Measurements from ENCODE around the gene RBP3.

RBP3 gene

DNA sequence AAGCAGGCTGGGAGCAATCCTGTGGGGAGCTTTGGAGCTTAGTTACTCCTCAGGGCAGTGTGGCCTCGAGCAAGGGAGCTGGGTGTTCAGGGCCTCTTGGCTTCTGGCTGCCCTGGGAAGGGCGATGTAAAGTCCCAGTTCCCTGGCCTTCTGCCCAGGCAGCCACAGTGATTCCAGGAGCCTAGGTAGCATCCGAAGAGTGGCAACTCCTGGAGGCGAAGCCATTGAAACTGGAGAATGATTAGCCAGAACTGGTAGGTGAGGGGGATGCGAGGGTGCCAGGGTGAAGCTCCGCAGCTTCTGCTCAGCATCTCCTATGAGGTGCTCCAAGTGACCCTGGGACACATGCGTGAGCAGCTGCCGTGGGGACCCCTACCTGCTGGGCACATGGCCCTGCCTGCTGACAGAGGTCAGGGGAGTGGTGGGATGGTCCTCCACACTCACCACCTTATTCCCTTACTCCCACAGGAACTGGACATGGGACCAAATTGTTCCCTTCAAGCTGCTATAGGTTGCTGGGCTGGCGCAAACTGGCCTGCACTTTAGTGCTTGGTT is 33.7 kb upstream of the RBP3 start:
- Histone ChIP-seq H2BK15ac (ENCODE audit: low read length) (no peak overlapping the region), H3K36me3 (replicated peaks in 1 of 2; ENCODE audit: control insufficient read depth in 2 of 2, insufficient read depth in 2 of 2, low read length in 2 of 2) (no peaks in the 10 kb centered on the region), H4K8ac (ENCODE audit: low read depth, low read length) (peak overlapping the region; percentile 77), H3K27ac (replicated peaks; ENCODE audit: low read length) (no peak overlapping the region), H3K9me3 (replicated peaks in 1 of 2; ENCODE audit: control insufficient read depth in 2 of 2, insufficient read depth in 1 of 2, low read depth in 1 of 2, low read length in 2 of 2) (no peaks in the 10 kb centered on the region), H3K4ac (ENCODE audit: low read length) (no peak overlapping the region), H3K9ac (ENCODE audit: low read depth, low read length, poor library complexity) (no peak overlapping the region), H2BK12ac (ENCODE audit: low read length) (no peak overlapping the region), H4K91ac (ENCODE audit: low read depth, low read length, poor library complexity) (no peak overlapping the region), H2BK5ac (ENCODE audit: low read length) (no peak overlapping the region), H2AK5ac (ENCODE audit: low read depth, low read length) (no peak overlapping the region), H3K23ac (ENCODE audit: low read depth, low read length, poor library complexity) (peak overlapping the region; percentile 40), H3K4me1 (ENCODE audit: control insufficient read depth in 2 of 2, insufficient read depth in 1 of 2, low read depth in 1 of 2, low read length in 2 of 2) (peaks cover 0 to 1% of the 10 kb centered on the region in 2 donors), H2AFZ (ENCODE audit: low read length) (no peak overlapping the region), H3K14ac (ENCODE audit: low read length) (no peak overlapping the region), H3K18ac (ENCODE audit: low read length) (no peak overlapping the region), H2BK120ac (ENCODE audit: low read depth, low read length) (no peak overlapping the region), H3K4me3 (ENCODE audit: low read length in 2 of 2) (no peak overlapping the region), H3K79me1 (ENCODE audit: low read depth, low read length) (no peaks in the 10 kb centered on the region), H3K4me2 (ENCODE audit: insufficient read depth, low read length, poor library complexity, severe bottlenecking) (no peak overlapping the region), H3K27me3 (ENCODE audit: control insufficient read depth in 3 of 3, insufficient read depth in 3 of 3, low read depth in 1 of 3, low read length in 3 of 3) (no peaks in the 10 kb centered on the region)
- no peak for DNase-seq (ENCODE audit: low spot score)
- WGBS, 2 donors (ENCODE audit: extremely low coverage in 2 of 2, insufficient read length in 2 of 2, insufficient replicate concordance in 1 of 2) = no CpG with 5 or more reads among the region's 9 CpGs

DNA sequence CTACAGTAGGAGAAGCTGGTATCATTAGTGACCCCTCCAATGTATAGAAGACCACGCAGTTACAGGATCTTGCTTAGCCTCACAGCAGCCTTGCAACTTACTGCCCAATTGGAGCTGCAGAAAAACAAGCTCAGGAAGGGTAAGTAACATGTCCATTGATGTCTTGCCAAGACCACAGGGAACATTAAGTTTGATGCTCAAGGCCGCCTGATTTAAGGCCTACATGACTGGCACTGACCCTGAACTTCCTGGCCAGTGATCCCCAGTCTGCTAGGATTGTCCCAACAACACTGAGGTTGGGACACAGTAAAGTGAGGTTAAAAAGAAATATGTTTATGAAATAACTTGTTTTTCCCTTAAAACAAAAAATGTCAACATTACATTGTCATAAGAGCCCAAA is 32.7 kb upstream of the RBP3 start:
- no peak overlapping the region for H3K4ac ChIP-seq (ENCODE audit: low read length)
- no peak overlapping the region for H2BK5ac ChIP-seq (ENCODE audit: low read length)
- no peak overlapping the region for H3K23ac ChIP-seq (ENCODE audit: low read depth, low read length, poor library complexity)
- H2BK120ac ChIP-seq (ENCODE audit: low read depth, low read length) = no peak overlapping the region
- no peaks in the 10 kb centered on the region for H3K9me3 ChIP-seq (replicated peaks in 1 of 2; ENCODE audit: control insufficient read depth in 2 of 2, insufficient read depth in 1 of 2, low read depth in 1 of 2, low read length in 2 of 2)
- no peaks in the 10 kb centered on the region for H3K27me3 ChIP-seq (ENCODE audit: control insufficient read depth in 3 of 3, insufficient read depth in 3 of 3, low read depth in 1 of 3, low read length in 3 of 3)
- no peak overlapping the region for H3K14ac ChIP-seq (ENCODE audit: low read length)
- no peaks in the 10 kb centered on the region for H3K36me3 ChIP-seq (replicated peaks in 1 of 2; ENCODE audit: control insufficient read depth in 2 of 2, insufficient read depth in 2 of 2, low read length in 2 of 2)
- H3K9ac ChIP-seq (ENCODE audit: low read depth, low read length, poor library complexity) = no peak overlapping the region
- H4K91ac ChIP-seq (ENCODE audit: low read depth, low read length, poor library complexity) = no peak overlapping the region
- DNase-seq (ENCODE audit: low spot score) = no peak
- H2AFZ ChIP-seq (ENCODE audit: low read length) = no peak overlapping the region
- H2BK12ac ChIP-seq (ENCODE audit: low read length) = no peak overlapping the region
- H3K4me2 ChIP-seq (ENCODE audit: insufficient read depth, low read length, poor library complexity, severe bottlenecking) = no peak overlapping the region
- peaks cover 0 to 1% of the 10 kb centered on the region in 2 donors for H3K4me1 ChIP-seq (ENCODE audit: control insufficient read depth in 2 of 2, insufficient read depth in 1 of 2, low read depth in 1 of 2, low read length in 2 of 2)
- H3K27ac ChIP-seq (replicated peaks; ENCODE audit: low read length) = no peak overlapping the region
- no peak overlapping the region for H3K4me3 ChIP-seq (ENCODE audit: low read length in 2 of 2)
- H2BK15ac ChIP-seq (ENCODE audit: low read length) = no peak overlapping the region
- H3K18ac ChIP-seq (ENCODE audit: low read length) = no peak overlapping the region
- H4K8ac ChIP-seq (ENCODE audit: low read depth, low read length) = no peak overlapping the region
- no peaks in the 10 kb centered on the region for H3K79me1 ChIP-seq (ENCODE audit: low read depth, low read length)
- WGBS, 2 donors (ENCODE audit: extremely low coverage in 2 of 2, insufficient read length in 2 of 2, insufficient replicate concordance in 1 of 2) = no CpG with 5 or more reads among the region's 2 CpGs
- no peak overlapping the region for H2AK5ac ChIP-seq (ENCODE audit: low read depth, low read length)

DNA sequence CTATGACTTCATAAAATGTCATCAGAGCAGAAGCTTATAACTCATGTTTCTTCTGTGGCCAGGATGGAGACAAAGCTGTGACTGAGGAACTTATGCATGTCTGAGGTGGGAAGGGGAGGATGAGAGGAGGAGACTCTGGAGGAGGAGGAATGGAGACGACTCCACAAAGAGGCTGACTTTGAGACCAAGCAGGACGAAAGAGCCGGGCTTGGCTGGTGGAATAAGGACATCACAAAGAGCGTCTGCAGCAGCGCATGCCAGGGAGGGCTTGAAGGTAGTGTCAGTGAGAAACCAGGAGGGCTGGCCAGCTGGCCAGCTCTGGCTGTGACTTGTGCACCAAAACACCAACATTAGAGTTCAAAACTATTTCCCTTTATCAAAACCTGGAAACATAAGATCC is 32.0 kb upstream of the RBP3 start:
- H2BK12ac ChIP-seq (ENCODE audit: low read length) = no peak overlapping the region
- H3K9ac ChIP-seq (ENCODE audit: low read depth, low read length, poor library complexity) = no peak overlapping the region
- no peak overlapping the region for H2BK5ac ChIP-seq (ENCODE audit: low read length)
- no peak for DNase-seq (ENCODE audit: low spot score)
- H2AK5ac ChIP-seq (ENCODE audit: low read depth, low read length) = no peak overlapping the region
- H2BK120ac ChIP-seq (ENCODE audit: low read depth, low read length) = no peak overlapping the region
- no peaks in the 10 kb centered on the region for H3K27me3 ChIP-seq (ENCODE audit: control insufficient read depth in 3 of 3, insufficient read depth in 3 of 3, low read depth in 1 of 3, low read length in 3 of 3)
- H3K23ac ChIP-seq (ENCODE audit: low read depth, low read length, poor library complexity) = no peak overlapping the region
- no peak overlapping the region for H3K27ac ChIP-seq (replicated peaks; ENCODE audit: low read length)
- no peak overlapping the region for H3K14ac ChIP-seq (ENCODE audit: low read length)
- no peaks in the 10 kb centered on the region for H3K9me3 ChIP-seq (replicated peaks in 1 of 2; ENCODE audit: control insufficient read depth in 2 of 2, insufficient read depth in 1 of 2, low read depth in 1 of 2, low read length in 2 of 2)
- no peak overlapping the region for H4K91ac ChIP-seq (ENCODE audit: low read depth, low read length, poor library complexity)
- peaks cover 0 to 4% of the 10 kb centered on the region in 2 donors for H3K4me1 ChIP-seq (ENCODE audit: control insufficient read depth in 2 of 2, insufficient read depth in 1 of 2, low read depth in 1 of 2, low read length in 2 of 2)
- no peak overlapping the region for H3K4ac ChIP-seq (ENCODE audit: low read length)
- H3K79me1 ChIP-seq (ENCODE audit: low read depth, low read length) = no peaks in the 10 kb centered on the region
- no peak overlapping the region for H3K4me2 ChIP-seq (ENCODE audit: insufficient read depth, low read length, poor library complexity, severe bottlenecking)
- H3K18ac ChIP-seq (ENCODE audit: low read length) = no peak overlapping the region
- H2AFZ ChIP-seq (ENCODE audit: low read length) = no peak overlapping the region
- H3K4me3 ChIP-seq (ENCODE audit: low read length in 2 of 2) = no peak overlapping the region
- no CpG with 5 or more reads among the region's 5 CpGs for WGBS, 2 donors (ENCODE audit: extremely low coverage in 2 of 2, insufficient read length in 2 of 2, insufficient replicate concordance in 1 of 2)
- H2BK15ac ChIP-seq (ENCODE audit: low read length) = no peak overlapping the region
- no peak overlapping the region for H4K8ac ChIP-seq (ENCODE audit: low read depth, low read length)
- no peaks in the 10 kb centered on the region for H3K36me3 ChIP-seq (replicated peaks in 1 of 2; ENCODE audit: control insufficient read depth in 2 of 2, insufficient read depth in 2 of 2, low read length in 2 of 2)

DNA sequence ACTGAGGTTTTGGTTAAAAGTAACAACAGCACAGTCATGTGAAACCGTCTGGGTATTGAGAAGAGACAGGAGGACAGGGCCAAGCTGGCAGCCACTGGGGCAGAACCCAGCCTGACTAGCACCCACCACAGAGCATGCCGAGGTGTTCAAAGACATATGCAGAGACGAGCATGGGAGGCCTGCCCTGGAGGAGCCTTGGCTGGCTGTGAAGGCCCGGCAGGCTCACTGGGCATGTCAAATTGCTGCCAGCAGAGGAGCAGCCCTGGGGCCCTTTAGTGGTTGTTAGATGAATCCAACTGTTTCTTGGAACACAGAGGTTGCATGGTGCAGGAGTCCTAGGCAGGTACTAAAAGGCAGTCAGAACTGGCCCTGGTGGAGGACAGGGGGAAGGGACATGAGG is 30.9 kb upstream of the RBP3 start:
- Histone ChIP-seq H3K4me1 (ENCODE audit: control insufficient read depth in 2 of 2, insufficient read depth in 1 of 2, low read depth in 1 of 2, low read length in 2 of 2) (peaks cover 0 to 4% of the 10 kb centered on the region in 2 donors), H3K14ac (ENCODE audit: low read length) (peak overlapping the region; percentile 10), H2BK12ac (ENCODE audit: low read length) (no peak overlapping the region), H3K4me2 (ENCODE audit: insufficient read depth, low read length, poor library complexity, severe bottlenecking) (no peak overlapping the region), H2BK15ac (ENCODE audit: low read length) (no peak overlapping the region), H3K36me3 (replicated peaks in 1 of 2; ENCODE audit: control insufficient read depth in 2 of 2, insufficient read depth in 2 of 2, low read length in 2 of 2) (no peaks in the 10 kb centered on the region), H3K27ac (replicated peaks; ENCODE audit: low read length) (no peak overlapping the region), H4K8ac (ENCODE audit: low read depth, low read length) (no peak overlapping the region), H3K79me1 (ENCODE audit: low read depth, low read length) (no peaks in the 10 kb centered on the region), H4K91ac (ENCODE audit: low read depth, low read length, poor library complexity) (no peak overlapping the region), H2AFZ (ENCODE audit: low read length) (no peak overlapping the region), H2BK5ac (ENCODE audit: low read length) (no peak overlapping the region), H2BK120ac (ENCODE audit: low read depth, low read length) (peak overlapping the region; percentile 49), H3K9me3 (replicated peaks in 1 of 2; ENCODE audit: control insufficient read depth in 2 of 2, insufficient read depth in 1 of 2, low read depth in 1 of 2, low read length in 2 of 2) (no peaks in the 10 kb centered on the region), H3K4me3 (ENCODE audit: low read length in 2 of 2) (no peak overlapping the region), H3K23ac (ENCODE audit: low read depth, low read length, poor library complexity) (no peak overlapping the region), H2AK5ac (ENCODE audit: low read depth, low read length) (no peak overlapping the region), H3K9ac (ENCODE audit: low read depth, low read length, poor library complexity) (peak overlapping the region; percentile 9), H3K27me3 (ENCODE audit: control insufficient read depth in 3 of 3, insufficient read depth in 3 of 3, low read depth in 1 of 3, low read length in 3 of 3) (no peaks in the 10 kb centered on the region), H3K4ac (ENCODE audit: low read length) (no peak overlapping the region), H3K18ac (ENCODE audit: low read length) (no peak overlapping the region)
- DNase-seq (ENCODE audit: low spot score) = no peak
- no CpG with 5 or more reads among the region's 4 CpGs for WGBS, 2 donors (ENCODE audit: extremely low coverage in 2 of 2, insufficient read length in 2 of 2, insufficient replicate concordance in 1 of 2)
